Adrenal gland (tissue), 5 donors: ENCODE measurements around the gene SDK1.

Experiments
- CTCF ChIP-seq, 6 experiments: fragments of 450-650 bp in 4 of 6; fragments of 200-600 bp in 2 of 6; sonication (generic) in 1 of 6; IDR thresholded peaks; 1 replicate in 5 of 6; 2 replicates in 1 of 6; pipeline versions ENCODE4 v1.5.1 to v1.8.0; 2016 to 2021; ENCODE audit warnings: antibody characterized with exemption in 6 of 6, mild to moderate bottlenecking in 2 of 6, moderate library complexity in 1 of 6
- POLR2A ChIP-seq, 2 donors: fragments of 450-650 bp; IDR thresholded peaks; one replicate each; pipeline ENCODE4 v1.6.1; 2017; ENCODE audit warnings: antibody characterized with exemption in 2 of 2, mild to moderate bottlenecking in 2 of 2, moderate library complexity in 1 of 2
- donor health status: DM: no; HTN: no; CAD: no.

- TF ChIP-seq POLR2A (IDR thresholded peaks at IDR 0.05) = no peak
- no peak for TF ChIP-seq CTCF (IDR thresholded peaks at IDR 0.05)
These were observed 680.2 kb downstream of the SDK1 start for GRCh38 chr7:3981281-3981680.
